ELR (cell line): ENCODE measurements around the gene SPATA19.

Source experiments
- DNase-seq: peaks from one replicate; pipeline ENCODE4 v3.0.0-alpha.2; 2015; ENCODE audit warnings: low read depth

The SPATA19 gene

GRCh38 chr11:133818302-133818701, 27.0 kb downstream of the SPATA19 start:
- DNase-seq = no peak

- DNase-seq = no peak
Measured at GRCh38 chr11:133817449-133817848, 27.9 kb downstream of the SPATA19 start.

GRCh38 chr11:133816146-133816870, 29.0 kb downstream of the SPATA19 start:
- no peak for DNase-seq

GRCh38 chr11:133815636-133816035, 29.7 kb downstream of the SPATA19 start:
- DNase-seq = no peak

DNA sequence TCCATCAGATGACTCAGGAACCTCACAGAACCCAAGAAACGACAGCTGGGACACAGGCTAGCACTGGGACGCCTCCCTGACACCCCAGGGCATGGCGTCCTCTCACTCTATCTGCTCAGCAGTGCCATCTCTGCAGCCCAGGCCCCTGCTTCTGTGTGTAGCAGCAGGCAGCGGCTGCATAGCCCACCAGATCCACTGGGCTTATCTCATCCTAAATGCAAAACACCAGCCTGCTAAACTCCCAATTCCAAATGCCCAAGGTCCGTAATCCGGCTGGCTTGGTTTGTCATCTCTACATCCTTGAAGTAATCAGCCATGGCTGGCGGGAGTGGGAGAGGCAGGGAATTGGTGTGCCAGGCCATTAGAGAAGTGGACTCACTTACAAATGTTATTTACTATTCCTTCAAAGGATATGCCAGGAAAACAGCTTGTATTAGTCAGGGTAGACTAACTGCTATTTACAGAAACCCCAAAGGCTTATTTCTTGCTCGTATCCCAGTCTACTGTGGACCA, 30.7 kb downstream of the SPATA19 start:
- DNase-seq = no peak

DNA sequence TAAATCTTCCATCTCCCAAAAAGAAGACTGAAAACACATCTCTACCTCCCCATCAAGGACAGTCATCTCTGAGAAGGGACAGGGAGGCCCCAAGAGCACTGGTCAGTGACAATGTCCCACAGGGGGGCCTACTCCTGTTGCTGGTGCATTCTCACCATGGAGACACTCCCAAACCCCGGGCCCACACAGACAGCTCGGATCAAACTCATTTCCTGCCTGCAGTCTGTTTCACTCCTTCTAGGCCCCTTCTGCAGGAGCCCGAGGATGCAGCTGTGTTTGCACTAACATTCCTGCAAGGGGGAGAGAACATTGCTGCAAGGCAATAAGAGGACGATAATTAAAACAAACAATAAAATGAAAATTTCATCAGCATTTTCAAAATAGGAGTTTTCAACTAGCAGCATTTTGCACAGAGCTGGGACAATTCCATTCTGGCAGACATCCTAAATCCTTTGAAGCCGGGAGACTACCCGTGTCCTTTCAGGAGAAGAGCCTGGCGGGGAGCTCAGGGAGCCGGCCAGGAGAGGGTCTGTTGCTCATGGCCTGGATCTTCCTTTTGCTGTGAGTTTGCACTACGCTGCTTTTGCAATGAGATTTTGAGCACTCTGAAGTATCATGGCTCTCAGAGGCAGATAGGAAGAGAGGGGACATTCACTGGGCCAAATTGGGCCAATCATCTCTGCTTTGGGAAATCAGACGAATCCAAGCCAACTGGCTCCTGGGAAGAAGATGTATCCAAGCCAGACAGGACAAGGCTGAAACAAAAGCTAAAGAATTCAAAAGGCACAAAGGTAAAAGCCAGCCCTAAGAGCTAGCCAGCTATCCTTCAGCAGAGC, 33.2 kb downstream of the SPATA19 start:
- DNase-seq = no peak

- DNase-seq = no peak
Measured at GRCh38 chr11:133810766-133811165, 34.5 kb downstream of the SPATA19 start.

DNA sequence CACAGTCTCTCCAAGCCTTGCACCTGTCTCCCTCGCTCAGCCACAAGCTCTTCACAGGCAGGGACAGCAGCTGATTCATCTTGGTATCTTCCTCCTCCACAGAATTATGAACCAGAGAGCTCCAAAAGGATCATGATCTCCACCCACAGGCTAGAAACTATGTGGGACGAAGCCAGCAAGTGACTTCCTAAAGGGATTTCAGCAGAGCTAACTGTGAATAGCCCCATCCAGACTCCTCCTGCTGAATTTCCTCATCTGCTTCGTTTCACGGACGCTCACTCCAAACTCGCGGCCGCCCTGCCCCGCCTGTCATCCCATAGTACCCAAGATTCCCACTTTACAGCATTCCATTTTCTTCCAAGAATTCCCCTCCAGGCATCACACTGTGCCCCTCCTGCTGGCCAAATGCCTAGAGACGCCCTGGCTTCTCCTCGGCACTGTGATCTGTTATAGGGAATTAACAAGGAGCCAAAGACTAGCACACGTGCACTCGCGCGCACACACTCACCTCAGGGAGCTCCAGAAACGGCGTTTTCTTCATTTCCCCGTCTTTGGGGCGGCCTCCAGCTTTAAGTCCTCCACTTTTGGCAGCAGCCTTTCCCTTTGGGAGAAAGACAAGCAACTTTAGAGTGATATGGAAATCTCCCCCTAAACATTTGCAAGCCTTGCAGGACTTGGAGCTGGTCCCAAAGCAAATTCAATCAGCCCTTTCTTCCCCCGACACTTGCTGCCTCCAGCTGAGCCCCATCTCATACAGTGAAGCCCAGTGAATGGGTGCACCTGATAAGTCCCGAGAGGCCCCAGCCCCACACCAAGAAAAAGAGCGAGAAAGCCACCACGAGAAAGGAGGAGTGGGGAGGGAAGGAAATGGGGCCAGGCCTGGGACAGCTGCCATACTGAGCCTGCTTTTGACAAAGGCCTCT, 35.5 kb downstream of the SPATA19 start:
- DNase-seq = no peak

DNA sequence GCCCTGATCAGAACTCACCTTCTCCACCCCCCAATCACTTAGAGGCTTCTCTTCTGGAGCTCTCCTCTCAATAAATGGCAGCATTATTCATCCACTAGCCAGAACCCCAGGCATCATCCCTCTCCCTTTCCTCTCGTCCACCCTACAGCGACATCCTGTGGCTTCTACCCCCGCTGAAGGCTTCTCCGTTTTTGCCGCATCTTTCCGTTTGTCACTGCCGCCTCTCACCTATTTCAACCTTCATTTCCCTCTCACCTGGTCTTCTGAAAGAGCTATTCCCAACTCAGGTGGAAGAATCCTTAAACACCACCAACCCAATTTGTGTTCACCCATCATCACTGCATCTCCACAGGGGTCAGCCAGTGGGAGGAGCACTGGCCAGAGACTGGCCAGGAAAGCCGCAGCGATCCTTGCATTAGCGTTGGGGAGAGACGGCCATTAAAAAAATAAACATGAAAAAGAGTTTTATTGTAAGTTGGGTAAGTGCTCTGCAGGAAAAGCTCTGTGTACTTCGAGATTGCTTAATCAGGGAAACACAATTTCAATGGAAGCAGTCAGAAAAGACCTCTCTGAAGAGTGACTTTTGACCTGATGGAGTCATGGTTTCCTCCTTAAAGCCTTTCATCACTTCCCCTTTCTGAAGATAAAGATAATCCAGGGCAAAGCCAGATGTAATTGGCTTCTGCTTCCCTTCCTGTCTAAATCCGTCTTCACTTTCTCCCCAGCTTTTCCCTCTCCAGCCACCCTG, 36.7 kb downstream of the SPATA19 start:
- no peak for DNase-seq

DNA sequence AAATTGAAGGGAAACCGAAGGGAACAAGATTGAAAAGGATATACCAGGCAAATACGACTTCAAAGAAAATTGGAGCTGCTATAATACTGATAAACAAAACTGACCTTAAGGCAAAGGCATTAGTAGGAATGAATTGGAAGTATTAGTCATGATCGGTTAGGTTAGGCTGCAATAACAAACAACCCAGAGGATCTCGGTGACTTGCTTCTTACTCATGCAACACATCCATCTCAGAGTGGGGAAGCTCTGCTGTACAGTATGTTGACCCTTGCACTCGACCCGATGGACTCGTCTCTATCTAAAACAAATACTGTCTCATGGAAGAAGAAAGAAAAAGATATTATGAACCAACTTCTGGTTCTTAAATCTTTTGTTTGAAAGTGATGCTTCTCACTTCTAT, 42.3 kb downstream of the SPATA19 start:
- DNase-seq = peak; percentile 1

DNA sequence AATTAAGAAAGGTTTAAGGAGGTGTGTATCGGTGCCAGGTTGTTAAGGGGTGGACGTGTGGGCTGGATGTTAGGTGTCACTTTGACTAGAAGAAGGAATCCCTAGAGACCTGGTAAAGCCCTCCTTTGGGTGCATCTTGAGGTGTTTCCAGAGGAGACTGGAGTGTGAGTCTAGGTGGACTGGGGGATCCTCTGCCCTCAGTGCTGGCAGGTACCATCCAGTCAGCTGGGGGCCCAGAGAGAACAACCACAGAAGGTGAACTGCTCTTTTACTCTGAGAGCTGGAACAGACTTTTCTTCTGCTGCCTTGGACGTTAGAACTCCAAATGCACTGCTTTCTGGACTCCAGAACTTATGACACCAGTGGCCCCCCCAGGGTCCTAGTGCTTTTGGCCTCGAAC, 44.0 kb downstream of the SPATA19 start:
- DNase-seq = no peak

GRCh38 chr11:133800666-133801065, 44.6 kb downstream of the SPATA19 start:
- no peak for DNase-seq

DNA sequence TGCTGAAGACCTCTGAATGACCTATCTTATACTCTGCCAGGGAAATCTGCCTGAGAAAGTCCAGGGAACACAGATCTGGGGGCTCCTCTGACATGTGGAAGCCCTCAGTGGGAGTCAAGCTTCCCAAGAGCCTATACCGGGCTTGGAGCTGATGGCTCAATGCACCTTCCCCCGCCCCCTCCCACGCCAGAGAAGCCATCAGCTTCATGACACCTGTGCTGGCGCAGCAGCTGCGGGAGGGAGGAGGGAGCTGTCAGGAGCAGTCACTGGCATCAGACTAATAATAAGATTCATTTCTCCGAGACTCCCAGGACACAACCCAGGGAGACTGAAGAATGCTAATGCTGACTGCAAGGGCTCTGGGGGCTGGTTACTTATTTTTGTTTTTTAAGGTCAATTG, 47.8 kb downstream of the SPATA19 start:
- no peak for DNase-seq

DNA sequence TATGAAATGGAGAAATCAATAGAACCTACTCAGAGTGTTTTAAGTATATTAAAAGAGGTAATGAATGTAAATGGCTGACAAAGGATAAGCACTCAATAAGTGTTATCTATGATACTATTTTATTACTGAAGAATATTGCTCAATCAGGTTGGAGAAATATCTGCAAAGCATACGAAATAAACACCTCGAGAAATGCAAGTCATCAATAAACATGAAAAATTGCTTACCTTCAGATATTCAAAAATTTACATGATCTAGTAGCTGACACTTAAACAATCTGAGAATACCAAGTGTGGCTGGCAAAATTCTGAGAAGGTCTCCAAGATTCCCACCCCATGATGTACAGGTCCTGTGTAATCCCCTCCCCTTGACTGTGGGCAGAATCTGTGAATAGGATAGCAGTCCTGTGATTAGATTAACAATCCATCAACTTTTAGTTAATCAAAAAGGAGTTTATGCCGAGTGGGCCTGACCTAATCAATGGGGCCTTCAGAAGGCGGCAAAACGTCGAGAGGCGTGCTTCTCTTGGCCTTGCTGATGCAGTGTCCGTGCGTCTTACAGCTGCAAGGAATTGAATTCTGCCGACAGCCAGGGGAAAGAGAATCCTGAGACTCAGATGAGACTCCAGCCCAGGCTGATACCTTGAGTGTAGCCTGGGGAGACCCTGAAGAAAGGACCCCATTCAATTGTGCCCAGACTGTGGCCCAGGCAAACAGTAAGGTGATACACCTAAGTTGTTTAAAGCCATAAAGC, 49.1 kb downstream of the SPATA19 start:
- no peak for DNase-seq

GRCh38 chr11:133795088-133795487, 50.2 kb downstream of the SPATA19 start:
- no peak for DNase-seq

DNA sequence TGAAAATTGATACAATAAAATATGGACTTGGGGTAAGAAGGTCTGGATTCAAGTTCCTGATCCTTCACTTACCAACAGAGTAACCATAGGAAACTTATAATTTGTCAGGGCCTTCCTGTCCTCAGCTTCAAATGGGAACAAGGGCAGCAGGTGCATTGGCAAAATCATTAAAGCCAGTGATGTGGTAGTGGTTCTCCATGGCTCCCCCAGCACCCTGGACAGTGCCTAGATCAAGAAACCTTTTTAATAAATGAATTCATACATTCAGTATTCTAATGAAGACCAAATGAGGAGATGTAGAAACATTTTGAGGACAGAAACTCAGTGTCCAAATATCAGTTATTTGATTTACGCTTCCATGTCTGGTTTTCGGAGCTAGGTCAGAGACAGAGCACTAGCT, 51.1 kb downstream of the SPATA19 start:
- no peak for DNase-seq

- DNase-seq = no peak
Measured at GRCh38 chr11:133793271-133794035, 51.9 kb downstream of the SPATA19 start.

GRCh38 chr11:133790995-133791394, 54.3 kb downstream of the SPATA19 start:
- no peak for DNase-seq
